ENCODE data around the gene STARD6. TPM values are rescaled to one million over a fixed set of nuclear protein-coding genes. Genes with fewer than 3 reads are reported as not detected.

Gene STARD6
- total and polyA plus RNA-seq, 2 experiments from 2014 or later = not detected

GRCh38 chr18:54303408-54303807 is 54.2 kb downstream of the STARD6 start:
- peaks cover 4% of the 10 kb centered on the region for H3K27me3 Mint-ChIP-seq (ENCODE audit: insufficient read depth, low read depth, poor library complexity)
- no peaks in the 10 kb centered on the region for H3K4me1 Mint-ChIP-seq
- no peaks in the 10 kb centered on the region for H3K27me3 ChIP-seq (ENCODE audit: insufficient read depth)
- H3K27ac Mint-ChIP-seq = no peak overlapping the region
- H2AFZ ChIP-seq = no peak overlapping the region
- TF ChIP-seq CREB1 (CRISPR knock-in tag; IDR thresholded peaks at IDR 0.05; ENCODE audit: low read depth) (no peak), JUNB (IDR thresholded peaks at IDR 0.05; ENCODE audit: unreplicated experiment) (no peak), ZNF331 (CRISPR knock-in tag; IDR thresholded peaks at IDR 0.05; ENCODE audit: low read depth) (no peak), ZNF462 (CRISPR knock-in tag; IDR thresholded peaks at IDR 0.05) (no peak), POLR2AphosphoS5 (IDR thresholded peaks at IDR 0.05; ENCODE audit: low read depth) (no peak), NANOG (IDR thresholded peaks at IDR 0.05; ENCODE audit: borderline replicate concordance) (no peak), STAT1 (IDR thresholded peaks at IDR 0.05; ENCODE audit: unreplicated experiment) (no peak), ZNF114 (CRISPR knock-in tag; IDR thresholded peaks at IDR 0.05) (no peak), EZH2phosphoT487 (IDR thresholded peaks at IDR 0.05; ENCODE audit: unreplicated experiment) (no peak), REST (IDR thresholded peaks at IDR 0.05; ENCODE audit: unreplicated experiment) (no peak), CTCF (conservative IDR thresholded peaks at IDR 0.05; ENCODE audit: low read depth in 2 of 2) (no peak), ETS1 (IDR thresholded peaks at IDR 0.05) (no peak), EZH2 (IDR thresholded peaks at IDR 0.05; ENCODE audit: low read depth, unreplicated experiment) (no peak)
- H3K4me2 ChIP-seq = no peak overlapping the region
- ATAC-seq = no peak
- peaks cover 28% of the 10 kb centered on the region for H3K9me3 Mint-ChIP-seq
- DNase-seq (ENCODE audit: low spot score) = no peak
- H3K4me3 ChIP-seq = no peak overlapping the region
- peaks cover 17% of the 10 kb centered on the region; the same call in 2 of the 3 replicates for H3K36me3 Mint-ChIP-seq (ENCODE audit: low read depth)
- no peaks in the 10 kb centered on the region for H3K79me2 ChIP-seq (replicated peaks; ENCODE audit: insufficient read depth)
- H4K20me1 ChIP-seq (replicated peaks; ENCODE audit: insufficient read depth) = no peaks in the 10 kb centered on the region
- no peaks in the 10 kb centered on the region for H3F3A ChIP-seq (replicated peaks; ENCODE audit: low read depth)
- H3K9me2 ChIP-seq (ENCODE audit: insufficient read depth) = no peaks in the 10 kb centered on the region
- no peak overlapping the region for H3K4me3 Mint-ChIP-seq
- H3K27ac ChIP-seq (ENCODE audit: low read depth) = no peak overlapping the region
- H3K36me3 ChIP-seq (ENCODE audit: insufficient read depth) = no peaks in the 10 kb centered on the region
- H3K4me1 ChIP-seq (ENCODE audit: insufficient read depth) = no peaks in the 10 kb centered on the region

All from GM23338 (cell line).